Sigmoid colon (tissue), 7 donors: ENCODE results near the gene SRXN1. TPM values are rescaled to one million over a fixed set of nuclear protein-coding genes. Genes with fewer than 3 reads are reported as not detected.

ENCODE experiments used
- DNase-seq: peaks from one replicate; pipeline ENCODE4 v3.0.0-alpha.2; 2019
- H3K27ac ChIP-seq, 4 donors: fragments of 200-600 bp; sonication (generic); one replicate each; pipeline ENCODE4 v1.5.1; 2016 to 2019; ENCODE audit warnings: mild to moderate bottlenecking in 1 of 4
- H3K27me3 ChIP-seq, 3 donors: fragments of 200-600 bp; sonication (generic); one replicate each; pipeline ENCODE4 v1.5.1; 2019; ENCODE audit warnings: mild to moderate bottlenecking in 1 of 3
- H3K36me3 ChIP-seq, 4 donors: fragments of 200-600 bp; sonication (generic); one replicate each; pipeline ENCODE4 v1.5.1; 2016 to 2019
- H3K4me1 ChIP-seq, 4 donors: fragments of 200-600 bp; sonication (generic); one replicate each; pipeline ENCODE4 v1.5.1; 2017 to 2019
- H3K4me3 ChIP-seq, 4 donors: fragments of 200-600 bp; sonication (generic); one replicate each; pipeline ENCODE4 v1.5.1; 2017 to 2019; ENCODE audit warnings: mild to moderate bottlenecking in 2 of 4, moderate library complexity in 1 of 4
- H3K9me3 ChIP-seq, 4 donors: fragments of 200-600 bp in 3 of 4; sonication (generic) in 3 of 4; one replicate each; pipeline versions ENCODE4 v1.5.1 to v1.6.1; 2013 to 2019
- CTCF ChIP-seq, 4 experiments: fragments of 450-650 bp in 3 of 4; fragments of 200-600 bp in 1 of 4; IDR thresholded peaks; one replicate each; pipeline ENCODE4 v1.5.1; 2016 to 2019; ENCODE audit warnings: antibody characterized with exemption in 4 of 4, mild to moderate bottlenecking in 3 of 4, moderate library complexity in 2 of 4
- EP300 ChIP-seq, 4 donors: sonication (generic); formaldehyde crosslinking; IDR thresholded peaks; one replicate each; pipeline ENCODE4 v1.6.1; 2017; ENCODE audit warnings: antibody characterized with exemption in 4 of 4
- POLR2A ChIP-seq, 2 donors: fragments of 450-650 bp; IDR thresholded peaks; one replicate each; pipeline ENCODE4 v1.6.1; 2016; ENCODE audit warnings: antibody characterized with exemption in 2 of 2, mild to moderate bottlenecking in 2 of 2, moderate library complexity in 2 of 2
- POLR2AphosphoS5 ChIP-seq, 4 donors: sonication (generic); formaldehyde crosslinking; IDR thresholded peaks; one replicate each; pipeline ENCODE4 v1.6.1; 2017; ENCODE audit warnings: antibody characterized with exemption in 4 of 4
- WGBS, 2 donors: extraction: QIAGEN DNeasy Blood & Tissue Kit; methylation state at CpG; one replicate each; pipeline ENCODE4 v1.1.7; 2013; 5-methylcytosine and 5-hydroxymethylcytosine counted together
- intact Hi-C: fragments of 100-400 bp; cut with DNase I; formaldehyde crosslinking; loops from one replicate; pipeline ENCODE4 v1.15.1; 2023
- polyA plus RNA-seq, 3 donors: library from polyadenylated mRNA; stranded (reverse); fragments of 200-250 nt; gene quantifications; one replicate each; pipeline ENCODE4 v1.2.3, GENCODE V29; 2013
- total RNA-seq, 4 donors: library from RNA; depleted of rRNA; stranded (reverse); fragments of >200 nt; gene quantifications; one replicate each; pipeline ENCODE4 v1.1.0, GENCODE V29; 2016
- donor health status: healthy with polysubstance abuse.
- donor health status: Bipolar disorder and iron deficiency.
- donor health status: healthy.

Gene SRXN1
- total and polyA plus RNA-seq, 7 donors: 16.8 to 35.6 (median 27.5) TPM

GRCh38 chr20:664576-664975 lies 11.6 kb upstream of the SRXN1 start:
- H3K4me1 ChIP-seq: peaks cover 0 to 10% (median 0%) of the 10 kb centered on the region in 4 donors
- no peak overlapping the region for H3K27ac ChIP-seq
- no peaks in the 10 kb centered on the region for H3K9me3 ChIP-seq
- no peak overlapping the region for H3K4me3 ChIP-seq
- TF ChIP-seq EP300 (IDR thresholded peaks at IDR 0.05): no peak
- no peak for TF ChIP-seq POLR2AphosphoS5 (IDR thresholded peaks at IDR 0.05)
- TF ChIP-seq POLR2A (IDR thresholded peaks at IDR 0.05): no peak
- TF ChIP-seq CTCF (IDR thresholded peaks at IDR 0.05): no peak
- peaks cover 23 to 84% (median 52%) of the 10 kb centered on the region in 3 donors for H3K27me3 ChIP-seq
- H3K36me3 ChIP-seq: no peaks in the 10 kb centered on the region
- no peak for DNase-seq
- 37 to 43% methylated on average over 13 of the region's 13 CpGs for WGBS, 2 donors
- intact Hi-C loops: no loop called here

- no peaks in the 10 kb centered on the region for H3K36me3 ChIP-seq
- H3K9me3 ChIP-seq: no peaks in the 10 kb centered on the region
- no peak for TF ChIP-seq CTCF (IDR thresholded peaks at IDR 0.05)
- TF ChIP-seq EP300 (IDR thresholded peaks at IDR 0.05): no peak
- no peak for TF ChIP-seq POLR2A (IDR thresholded peaks at IDR 0.05)
- no peak for TF ChIP-seq POLR2AphosphoS5 (IDR thresholded peaks at IDR 0.05)
- WGBS, 2 donors: 6 to 25% methylated on average over 60 of the region's 60 CpGs
- no peak overlapping the region for H3K27ac ChIP-seq
- H3K4me1 ChIP-seq: peaks cover 0 to 10% (median 0%) of the 10 kb centered on the region in 4 donors
- H3K4me3 ChIP-seq: no peak overlapping the region
- DNase-seq: no peak
- intact Hi-C loops: no loop called here
- peaks cover 23 to 88% (median 52%) of the 10 kb centered on the region in 3 donors for H3K27me3 ChIP-seq
Observed at GRCh38 chr20:664151-664550, 11.2 kb upstream of the SRXN1 start.

GRCh38 chr20:663315-664090 lies 10.5 kb upstream of the SRXN1 start:
- no peak for DNase-seq
- Histone ChIP-seq H3K4me3 (no peak overlapping the region), H3K27ac (no peak overlapping the region), H3K36me3 (no peaks in the 10 kb centered on the region), H3K9me3 (no peaks in the 10 kb centered on the region), H3K27me3 (peaks cover 23 to 94% (median 52%) of the 10 kb centered on the region in 3 donors), H3K4me1 (peaks cover 0 to 10% (median 0%) of the 10 kb centered on the region in 4 donors)
- no peak for TF ChIP-seq CTCF (IDR thresholded peaks at IDR 0.05)
- TF ChIP-seq EP300 (IDR thresholded peaks at IDR 0.05): no peak
- TF ChIP-seq POLR2A (IDR thresholded peaks at IDR 0.05): no peak
- no peak for TF ChIP-seq POLR2AphosphoS5 (IDR thresholded peaks at IDR 0.05)
- WGBS, 2 donors: 6 to 8% methylated on average over 84 of the region's 84 CpGs
- intact Hi-C loops: no loop called here

- intact Hi-C loops: no loop called here
- Histone ChIP-seq H3K9me3 (no peaks in the 10 kb centered on the region), H3K4me3 (no peak overlapping the region), H3K36me3 (no peaks in the 10 kb centered on the region), H3K27me3 (peaks cover 23 to 93% (median 52%) of the 10 kb centered on the region in 3 donors), H3K4me1 (peaks cover 0 to 10% (median 0%) of the 10 kb centered on the region in 4 donors), H3K27ac (no peak overlapping the region)
- WGBS, 2 donors: 28 to 37% methylated on average over 16 of the region's 16 CpGs
- DNase-seq: no peak
- no peak for TF ChIP-seq CTCF (IDR thresholded peaks at IDR 0.05)
- TF ChIP-seq EP300 (IDR thresholded peaks at IDR 0.05): no peak
- no peak for TF ChIP-seq POLR2AphosphoS5 (IDR thresholded peaks at IDR 0.05)
- no peak for TF ChIP-seq POLR2A (IDR thresholded peaks at IDR 0.05)
Observed at GRCh38 chr20:662277-663192, 9.5 kb upstream of the SRXN1 start.
